Measurements from ENCODE around the gene NANOS2. TPM values are rescaled to one million over a fixed set of nuclear protein-coding genes. Genes with fewer than 3 reads are reported as not detected.
A peak's percentile ranks its signal among the peaks of the same experiment; 100 is the strongest.

Gene NANOS2
- polyA plus RNA-seq, 3 donors = not detected

DNA sequence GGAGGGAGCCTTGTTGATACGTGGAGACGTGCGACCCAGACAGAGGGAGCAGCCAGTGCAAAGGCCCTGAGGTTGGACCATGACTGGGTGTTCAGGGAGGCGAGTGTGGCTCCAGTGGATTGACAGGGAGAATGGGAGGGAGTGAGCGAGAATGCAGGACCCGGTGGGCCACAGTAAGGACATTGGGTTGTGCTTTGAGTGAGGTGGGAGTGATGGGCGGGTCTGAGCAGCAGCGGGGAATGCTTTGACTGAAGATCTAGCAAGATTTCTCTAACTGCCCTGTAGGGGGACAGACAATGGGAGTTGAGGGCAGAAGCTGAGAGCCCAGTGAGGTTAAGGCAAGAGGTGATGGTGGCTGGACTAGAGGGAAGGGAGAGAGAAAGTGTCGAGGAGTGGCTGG lies 7.7 kb upstream of the NANOS2 start:
- 84% methylated on average over 8 of the region's 9 CpGs for WGBS (ENCODE audit: insufficient coverage)
- no peak overlapping the region for H3K4me2 ChIP-seq (replicated peaks; ENCODE audit: extremely low read depth, low read length, poor library complexity, severe bottlenecking)
- no peak overlapping the region for H3K9ac ChIP-seq (ENCODE audit: insufficient read depth, low read length, poor library complexity, severe bottlenecking)
- H3K9me3 ChIP-seq (replicated peaks in 1 of 2; ENCODE audit: control insufficient read depth in 1 of 2, insufficient read depth in 1 of 2, low read length in 2 of 2) = no peaks in the 10 kb centered on the region
- TF ChIP-seq, protein P1, sequence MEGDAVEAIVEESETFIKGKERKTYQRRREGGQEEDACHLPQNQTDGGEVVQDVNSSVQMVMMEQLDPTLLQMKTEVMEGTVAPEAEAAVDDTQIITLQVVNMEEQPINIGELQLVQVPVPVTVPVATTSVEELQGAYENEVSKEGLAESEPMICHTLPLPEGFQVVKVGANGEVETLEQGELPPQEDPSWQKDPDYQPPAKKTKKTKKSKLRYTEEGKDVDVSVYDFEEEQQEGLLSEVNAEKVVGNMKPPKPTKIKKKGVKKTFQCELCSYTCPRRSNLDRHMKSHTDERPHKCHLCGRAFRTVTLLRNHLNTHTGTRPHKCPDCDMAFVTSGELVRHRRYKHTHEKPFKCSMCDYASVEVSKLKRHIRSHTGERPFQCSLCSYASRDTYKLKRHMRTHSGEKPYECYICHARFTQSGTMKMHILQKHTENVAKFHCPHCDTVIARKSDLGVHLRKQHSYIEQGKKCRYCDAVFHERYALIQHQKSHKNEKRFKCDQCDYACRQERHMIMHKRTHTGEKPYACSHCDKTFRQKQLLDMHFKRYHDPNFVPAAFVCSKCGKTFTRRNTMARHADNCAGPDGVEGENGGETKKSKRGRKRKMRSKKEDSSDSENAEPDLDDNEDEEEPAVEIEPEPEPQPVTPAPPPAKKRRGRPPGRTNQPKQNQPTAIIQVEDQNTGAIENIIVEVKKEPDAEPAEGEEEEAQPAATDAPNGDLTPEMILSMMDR (IDR thresholded peaks at IDR 0.05) = peak; percentile 20
- no peak overlapping the region for H3K27ac ChIP-seq (ENCODE audit: low read depth in 1 of 2, low read length in 2 of 2)
- no peaks in the 10 kb centered on the region for H3K27me3 ChIP-seq (ENCODE audit: control insufficient read depth in 2 of 2, insufficient read depth in 2 of 2, low read length in 2 of 2)
- no peaks in the 10 kb centered on the region for H4K20me1 ChIP-seq (ENCODE audit: insufficient read depth, low read length)
- H3K79me2 ChIP-seq (ENCODE audit: insufficient read depth, low read length) = no peaks in the 10 kb centered on the region
- peaks cover 0 to 2% (median 0%) of the 10 kb centered on the region in 7 donors for H3K9me3 Mint-ChIP-seq
- no peaks in the 10 kb centered on the region for H3K36me3 Mint-ChIP-seq
- no peak for DNase-seq
- no peak overlapping the region for H3K4me3 Mint-ChIP-seq
- H3K4me1 ChIP-seq (ENCODE audit: control insufficient read depth in 1 of 2, insufficient read depth in 2 of 2, low read length in 2 of 2) = no peaks in the 10 kb centered on the region
- intact Hi-C loops (cut with micrococcal nuclease) = loop anchor here in 1 of 2 donors (10.0 kb wide), 1 partner anchor 57 kb away; the partner anchor contains the start of genes FOXA3 and SYMPK
- no peak overlapping the region for H3K4me3 ChIP-seq (replicated peaks in 1 of 3; ENCODE audit: low read depth in 2 of 3, low read length in 3 of 3)
- H2AFZ ChIP-seq (ENCODE audit: insufficient read depth, low read depth, low read length, poor library complexity, severe bottlenecking) = no peak overlapping the region
- H3K27me3 Mint-ChIP-seq (ENCODE audit: low read depth in 3 of 3) = peaks cover 14 to 35% (median 29%) of the 10 kb centered on the region in 3 donors
- no peaks in the 10 kb centered on the region for H3K4me1 Mint-ChIP-seq
- H3K27ac Mint-ChIP-seq = no peak overlapping the region
- no peaks in the 10 kb centered on the region for H3K36me3 ChIP-seq (replicated peaks in 1 of 2; ENCODE audit: control insufficient read depth in 1 of 2, insufficient read depth in 2 of 2, low read length in 2 of 2)

DNA sequence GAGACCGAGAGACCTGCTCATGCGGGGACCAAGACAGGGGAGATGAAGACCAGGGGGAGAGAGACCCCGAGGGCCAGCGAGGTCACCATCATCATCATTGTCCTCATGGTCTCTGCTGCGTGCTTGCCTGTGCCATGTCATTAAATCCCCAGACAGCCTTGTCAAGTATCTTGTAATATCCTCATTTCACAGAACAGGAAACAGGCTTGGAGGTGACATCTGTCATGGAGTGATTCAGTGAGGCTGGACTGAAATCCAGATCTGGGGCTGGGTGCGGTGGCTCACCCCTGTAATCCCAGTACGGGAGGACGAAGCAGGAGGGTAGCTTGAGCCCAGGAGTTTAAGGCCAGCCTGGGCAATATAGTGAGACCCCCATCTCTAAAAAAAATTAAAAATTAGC lies 5.9 kb upstream of the NANOS2 start:
- no peak overlapping the region for H3K27ac ChIP-seq (ENCODE audit: low read depth in 1 of 2, low read length in 2 of 2)
- H3K4me1 Mint-ChIP-seq = no peaks in the 10 kb centered on the region
- WGBS (ENCODE audit: insufficient coverage) = 100% methylated on average over 3 of the region's 8 CpGs
- H2AFZ ChIP-seq (ENCODE audit: insufficient read depth, low read depth, low read length, poor library complexity, severe bottlenecking) = no peak overlapping the region
- peaks cover 17 to 44% (median 36%) of the 10 kb centered on the region in 3 donors for H3K27me3 Mint-ChIP-seq (ENCODE audit: low read depth in 3 of 3)
- no peaks in the 10 kb centered on the region for H3K4me1 ChIP-seq (ENCODE audit: control insufficient read depth in 1 of 2, insufficient read depth in 2 of 2, low read length in 2 of 2)
- H3K4me3 ChIP-seq (replicated peaks in 1 of 3; ENCODE audit: low read depth in 2 of 3, low read length in 3 of 3) = no peak overlapping the region
- intact Hi-C loops (cut with micrococcal nuclease) = loop anchor here in 1 of 2 donors (10.0 kb wide), 1 partner anchor 56 kb away; the partner anchor contains the start of genes FOXA3 and SYMPK
- H4K20me1 ChIP-seq (ENCODE audit: insufficient read depth, low read length) = no peaks in the 10 kb centered on the region
- DNase-seq = no peak
- H3K9me3 ChIP-seq (replicated peaks in 1 of 2; ENCODE audit: control insufficient read depth in 1 of 2, insufficient read depth in 1 of 2, low read length in 2 of 2) = no peaks in the 10 kb centered on the region
- TF ChIP-seq, protein P1 (IDR thresholded peaks at IDR 0.05) = no peak
- H3K36me3 ChIP-seq (replicated peaks in 1 of 2; ENCODE audit: control insufficient read depth in 1 of 2, insufficient read depth in 2 of 2, low read length in 2 of 2) = no peaks in the 10 kb centered on the region
- H3K4me2 ChIP-seq (replicated peaks; ENCODE audit: extremely low read depth, low read length, poor library complexity, severe bottlenecking) = no peak overlapping the region
- no peaks in the 10 kb centered on the region for H3K27me3 ChIP-seq (ENCODE audit: control insufficient read depth in 2 of 2, insufficient read depth in 2 of 2, low read length in 2 of 2)
- no peaks in the 10 kb centered on the region for H3K9me3 Mint-ChIP-seq
- peak overlapping the region in 2 of 7 donors; percentile 9 to 37 for H3K27ac Mint-ChIP-seq
- no peaks in the 10 kb centered on the region for H3K36me3 Mint-ChIP-seq
- no peaks in the 10 kb centered on the region for H3K79me2 ChIP-seq (ENCODE audit: insufficient read depth, low read length)
- no peak overlapping the region for H3K9ac ChIP-seq (ENCODE audit: insufficient read depth, low read length, poor library complexity, severe bottlenecking)
- peak overlapping the region in 1 of 2 donors; percentile 51 for H3K4me3 Mint-ChIP-seq
